Measurements from ENCODE around the gene OR8B4.

DNA sequence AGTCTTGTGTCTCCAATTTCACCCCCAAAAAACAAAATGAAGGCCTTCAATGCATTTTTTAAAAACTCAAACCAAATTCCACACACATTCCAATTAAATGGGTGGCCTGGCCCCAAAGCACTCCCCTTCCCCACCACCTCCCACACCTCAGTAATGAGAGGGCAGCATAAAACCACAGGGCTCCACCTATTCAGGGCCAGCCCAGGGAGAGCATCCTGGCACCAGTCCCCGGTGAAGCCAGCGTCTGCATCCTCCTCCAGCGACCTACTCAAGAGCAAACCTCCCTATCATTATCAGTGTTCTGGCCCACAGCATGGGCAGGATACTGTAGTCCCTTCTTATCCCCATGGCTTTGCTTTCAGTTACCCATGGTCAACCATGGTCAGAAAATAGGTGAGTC, 38.7 kb upstream of the OR8B4 start:
- TF ChIP-seq RARB (CRISPR knock-in tag; IDR thresholded peaks at IDR 0.05) = no peak
- TF ChIP-seq, protein P1, sequence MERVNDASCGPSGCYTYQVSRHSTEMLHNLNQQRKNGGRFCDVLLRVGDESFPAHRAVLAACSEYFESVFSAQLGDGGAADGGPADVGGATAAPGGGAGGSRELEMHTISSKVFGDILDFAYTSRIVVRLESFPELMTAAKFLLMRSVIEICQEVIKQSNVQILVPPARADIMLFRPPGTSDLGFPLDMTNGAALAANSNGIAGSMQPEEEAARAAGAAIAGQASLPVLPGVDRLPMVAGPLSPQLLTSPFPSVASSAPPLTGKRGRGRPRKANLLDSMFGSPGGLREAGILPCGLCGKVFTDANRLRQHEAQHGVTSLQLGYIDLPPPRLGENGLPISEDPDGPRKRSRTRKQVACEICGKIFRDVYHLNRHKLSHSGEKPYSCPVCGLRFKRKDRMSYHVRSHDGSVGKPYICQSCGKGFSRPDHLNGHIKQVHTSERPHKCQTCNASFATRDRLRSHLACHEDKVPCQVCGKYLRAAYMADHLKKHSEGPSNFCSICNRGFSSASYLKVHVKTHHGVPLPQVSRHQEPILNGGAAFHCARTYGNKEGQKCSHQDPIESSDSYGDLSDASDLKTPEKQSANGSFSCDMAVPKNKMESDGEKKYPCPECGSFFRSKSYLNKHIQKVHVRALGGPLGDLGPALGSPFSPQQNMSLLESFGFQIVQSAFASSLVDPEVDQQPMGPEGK (CRISPR knock-in tag; IDR thresholded peaks at IDR 0.05; ENCODE audit: borderline replicate concordance) = no peak
- TF ChIP-seq, protein P2, sequence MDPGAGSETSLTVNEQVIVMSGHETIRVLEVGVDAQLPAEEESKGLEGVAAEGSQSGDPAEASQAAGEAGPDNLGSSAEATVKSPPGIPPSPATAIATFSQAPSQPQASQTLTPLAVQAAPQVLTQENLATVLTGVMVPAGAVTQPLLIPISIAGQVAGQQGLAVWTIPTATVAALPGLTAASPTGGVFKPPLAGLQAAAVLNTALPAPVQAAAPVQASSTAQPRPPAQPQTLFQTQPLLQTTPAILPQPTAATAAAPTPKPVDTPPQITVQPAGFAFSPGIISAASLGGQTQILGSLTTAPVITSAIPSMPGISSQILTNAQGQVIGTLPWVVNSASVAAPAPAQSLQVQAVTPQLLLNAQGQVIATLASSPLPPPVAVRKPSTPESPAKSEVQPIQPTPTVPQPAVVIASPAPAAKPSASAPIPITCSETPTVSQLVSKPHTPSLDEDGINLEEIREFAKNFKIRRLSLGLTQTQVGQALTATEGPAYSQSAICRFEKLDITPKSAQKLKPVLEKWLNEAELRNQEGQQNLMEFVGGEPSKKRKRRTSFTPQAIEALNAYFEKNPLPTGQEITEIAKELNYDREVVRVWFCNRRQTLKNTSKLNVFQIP (CRISPR knock-in tag; IDR thresholded peaks at IDR 0.05; ENCODE audit: borderline replicate concordance, low read depth) = no peak
- no peak for TF ChIP-seq ZNF70 (CRISPR knock-in tag; IDR thresholded peaks at IDR 0.05)

All from SK-N-SH treated with all-trans-retinoic acid at 6 μM for 48 hours (cell line).